Activated CD8-positive, alpha-beta memory T cell treated with anti-CD3 and anti-CD28 coated beads, Interleukin-2, amount 50 U/mL, for 24 hours (primary cell): ENCODE measurements around the gene MGAT3.
"Not testable (repeated sequence)": the region's sequence is repeated elsewhere in the genome, so short reads cannot be mapped to it uniquely, and the experiment has no call there.

Source experiments
- DNase-seq: peaks from one replicate; pipeline ENCODE4 v3.0.0-alpha.2; 2020; ENCODE audit errors: extremely low read depth

Gene MGAT3, protein sequence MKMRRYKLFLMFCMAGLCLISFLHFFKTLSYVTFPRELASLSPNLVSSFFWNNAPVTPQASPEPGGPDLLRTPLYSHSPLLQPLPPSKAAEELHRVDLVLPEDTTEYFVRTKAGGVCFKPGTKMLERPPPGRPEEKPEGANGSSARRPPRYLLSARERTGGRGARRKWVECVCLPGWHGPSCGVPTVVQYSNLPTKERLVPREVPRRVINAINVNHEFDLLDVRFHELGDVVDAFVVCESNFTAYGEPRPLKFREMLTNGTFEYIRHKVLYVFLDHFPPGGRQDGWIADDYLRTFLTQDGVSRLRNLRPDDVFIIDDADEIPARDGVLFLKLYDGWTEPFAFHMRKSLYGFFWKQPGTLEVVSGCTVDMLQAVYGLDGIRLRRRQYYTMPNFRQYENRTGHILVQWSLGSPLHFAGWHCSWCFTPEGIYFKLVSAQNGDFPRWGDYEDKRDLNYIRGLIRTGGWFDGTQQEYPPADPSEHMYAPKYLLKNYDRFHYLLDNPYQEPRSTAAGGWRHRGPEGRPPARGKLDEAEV

DNA sequence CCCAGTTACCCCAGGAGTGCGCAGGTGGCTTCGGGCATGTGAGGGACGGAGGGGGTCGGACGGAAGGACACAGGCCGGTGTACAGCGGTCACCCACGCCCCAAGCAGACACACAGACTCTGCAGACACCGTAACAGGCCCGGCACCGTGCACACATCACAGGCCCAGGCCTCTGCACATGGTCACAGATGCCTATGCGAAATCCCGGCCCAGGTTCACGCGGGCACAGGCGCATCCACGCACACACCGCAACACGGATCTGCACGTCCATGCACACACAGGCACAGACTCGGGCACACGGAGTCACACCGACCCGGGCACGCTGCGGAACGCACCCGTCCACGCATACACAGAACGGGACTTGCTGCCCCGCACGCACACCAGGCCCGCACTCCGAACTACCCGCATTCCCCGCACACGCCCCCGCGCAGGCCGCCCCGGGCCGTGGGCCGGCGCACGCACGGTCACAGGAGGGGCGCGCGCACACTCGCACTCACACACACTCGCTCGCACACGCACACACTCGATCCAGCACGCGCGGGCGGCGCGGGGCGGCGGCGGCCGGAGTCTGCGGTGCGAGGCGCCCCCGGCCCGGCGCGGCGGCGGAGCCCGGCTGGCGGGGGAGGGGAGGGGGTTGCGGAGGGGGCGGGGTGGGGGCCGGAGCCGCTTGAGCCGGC is at the start of gene MGAT3:
TSS of gene MGAT3 (plus strand) at position 491 of the 676 bp plus-strand sequence. CDS start 30,336 bp downstream, outside the sequence.
- no peak for DNase-seq

DNA sequence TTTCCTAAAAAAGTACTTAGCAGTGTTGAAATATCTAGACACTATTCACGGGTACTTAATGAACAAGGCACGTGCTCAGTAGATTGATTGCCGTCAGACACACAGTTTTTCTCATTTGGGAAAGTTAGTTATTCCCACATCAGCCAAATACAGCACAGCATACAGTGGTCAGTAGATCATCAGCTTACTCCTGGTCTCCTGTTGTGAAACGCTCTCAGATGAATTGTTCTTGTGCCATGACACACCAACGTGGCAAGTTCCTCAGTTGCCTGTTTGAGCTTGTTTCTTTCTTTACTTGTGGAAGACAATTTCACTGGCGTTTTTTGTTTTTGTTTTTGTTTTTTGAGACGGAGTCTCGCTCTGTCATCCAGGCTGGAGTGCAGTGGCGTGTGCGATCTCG is 48.6 kb upstream of the MGAT3 start:
- no peak for DNase-seq

DNA sequence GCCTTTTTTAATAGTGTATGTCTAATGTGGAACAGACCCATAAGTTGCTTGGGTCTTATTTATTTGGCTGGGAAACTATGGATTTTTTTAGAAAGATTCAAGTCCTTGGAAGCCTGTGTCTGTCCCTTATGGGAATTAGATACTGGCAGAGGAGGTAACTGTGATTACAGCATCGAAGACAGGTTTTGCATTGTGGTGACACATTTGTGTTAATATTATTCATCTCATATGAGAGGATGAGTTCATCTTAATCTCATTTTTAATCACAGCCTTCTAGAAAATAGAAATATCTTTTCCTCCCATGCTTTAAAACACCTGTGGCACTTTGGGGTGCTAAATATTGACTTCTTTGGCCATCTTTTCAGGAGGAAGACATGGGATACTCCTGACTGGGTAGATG is 48.0 kb upstream of the MGAT3 start:
- DNase-seq: no peak

DNA sequence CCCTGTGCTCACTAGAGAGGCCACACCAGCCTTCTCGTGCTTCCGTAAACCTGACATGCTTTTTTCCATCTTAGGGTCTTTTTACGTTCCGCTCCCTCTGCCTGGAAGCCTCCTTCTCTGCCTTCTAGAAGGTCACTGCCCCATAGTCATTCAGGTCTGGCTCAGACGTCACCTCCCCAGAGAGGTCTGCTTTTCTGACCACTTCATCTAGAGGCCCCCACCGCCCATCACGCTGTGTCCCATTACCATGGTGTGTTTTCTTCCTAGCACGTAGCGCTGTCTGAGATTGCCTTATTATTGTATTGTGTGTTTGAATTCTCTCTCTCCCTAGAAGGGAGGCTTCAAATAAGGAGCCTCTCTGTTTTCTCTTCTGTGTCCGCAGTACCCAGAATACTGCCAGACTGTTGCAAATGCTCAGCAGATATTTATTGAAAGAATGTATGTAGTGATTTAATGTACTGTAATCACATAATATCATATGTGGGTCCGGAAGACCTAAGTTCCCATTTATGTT is 47.2 kb upstream of the MGAT3 start:
- no peak for DNase-seq

DNA sequence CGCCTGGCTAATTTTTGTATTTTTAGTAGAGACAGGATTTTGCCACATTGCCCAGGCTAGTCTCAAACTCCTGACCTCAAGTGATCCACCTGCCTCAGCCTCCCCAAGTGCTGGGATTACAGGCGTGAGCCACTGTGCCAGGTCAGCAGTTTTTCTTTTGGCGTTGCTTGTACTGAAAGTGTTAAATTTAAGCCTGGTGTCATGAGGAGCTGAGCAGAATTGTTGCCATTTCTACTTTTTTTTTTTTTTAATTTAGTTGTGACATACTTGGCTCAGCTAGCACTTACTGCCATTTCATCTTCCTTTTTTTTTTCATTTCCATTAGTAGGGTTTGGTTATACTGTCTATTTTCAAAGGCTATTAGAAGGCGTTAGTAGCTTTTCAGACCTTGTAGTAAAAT is 46.5 kb upstream of the MGAT3 start:
- DNase-seq: no peak

DNA sequence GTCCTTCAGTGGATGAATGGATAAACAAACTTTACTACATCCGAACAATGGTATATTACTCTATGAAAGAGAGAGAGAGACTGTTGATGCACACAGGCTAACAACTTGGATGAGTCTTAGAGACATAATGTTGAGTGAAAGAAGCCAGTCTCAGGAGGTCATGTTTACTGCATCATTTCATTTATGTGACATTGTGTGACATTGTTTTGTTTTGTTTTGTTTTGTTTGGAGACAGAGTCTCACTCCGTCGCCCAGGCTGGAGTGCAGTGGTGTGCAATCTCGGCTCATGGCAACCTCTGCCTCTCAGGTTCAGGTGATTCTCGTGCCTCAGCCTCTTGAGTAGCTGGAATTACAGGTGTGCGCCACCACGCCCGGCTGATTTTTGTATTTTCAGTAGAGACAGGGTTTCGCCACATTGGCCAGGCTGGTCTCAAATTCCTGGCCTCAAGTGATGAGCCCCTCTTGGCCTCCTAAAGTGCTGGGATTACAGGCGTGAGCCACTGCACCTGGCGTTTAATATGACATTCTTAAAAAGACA is 44.9 kb upstream of the MGAT3 start:
- DNase-seq: not testable (repeated sequence)

DNA sequence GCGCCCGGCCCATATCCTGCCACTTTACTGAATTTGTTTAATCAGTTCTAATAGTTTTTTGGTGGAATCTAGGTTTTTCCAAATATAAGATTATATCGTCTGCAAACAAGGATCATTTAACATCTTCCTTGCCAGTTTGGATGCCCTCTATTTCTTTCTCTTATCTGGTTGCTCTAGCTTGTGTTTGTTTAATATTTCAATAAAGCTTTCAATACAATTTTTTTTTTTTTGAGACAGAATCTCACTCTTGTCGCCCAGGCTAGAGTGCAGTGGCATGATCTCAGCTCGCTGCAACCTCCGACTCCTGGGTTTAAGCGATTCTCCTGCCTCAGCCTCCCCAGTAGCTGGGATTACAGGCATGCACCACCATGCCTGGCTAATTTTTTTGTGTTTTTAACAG is 43.6 kb upstream of the MGAT3 start:
- DNase-seq: not testable (repeated sequence)

DNA sequence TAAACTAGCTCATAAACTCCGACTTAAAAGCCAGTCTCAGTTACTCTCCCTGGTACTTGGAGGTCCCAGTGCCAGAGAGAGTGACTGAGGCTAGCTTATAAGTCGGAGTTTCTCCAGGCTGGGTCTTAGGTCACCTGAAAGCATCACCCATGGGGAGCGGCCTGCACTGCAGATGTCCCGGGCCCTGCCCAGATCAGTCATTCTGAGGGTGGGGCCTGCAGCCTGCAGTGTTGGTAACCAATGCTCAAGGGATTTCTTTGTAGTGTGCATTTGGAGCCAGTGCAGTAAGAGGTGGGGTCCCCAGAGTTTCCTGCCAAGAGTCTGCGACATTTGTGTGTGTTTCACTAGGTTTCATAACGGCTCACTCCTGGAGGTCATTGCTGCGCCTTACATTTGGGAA is 42.4 kb upstream of the MGAT3 start:
- no peak for DNase-seq

DNA sequence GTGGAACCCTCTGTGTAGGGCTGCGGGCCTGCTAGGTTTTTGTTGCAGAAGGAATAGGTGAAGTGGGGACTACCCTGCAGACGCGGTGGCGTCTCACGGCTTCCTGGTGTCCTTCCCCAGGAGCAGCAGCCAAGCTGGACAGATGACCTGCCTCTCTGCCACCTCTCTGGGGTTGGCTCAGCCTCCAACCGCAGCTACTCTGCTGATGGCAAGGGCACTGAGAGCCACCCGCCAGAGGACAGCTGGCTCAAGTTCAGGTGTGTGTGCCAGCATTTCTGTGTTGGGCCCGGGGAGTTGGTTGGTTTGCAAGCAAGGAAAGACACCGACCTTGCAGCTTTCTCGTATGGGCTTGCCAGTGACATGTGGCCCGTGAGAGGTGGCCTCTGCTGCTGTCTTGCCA is 41.9 kb upstream of the MGAT3 start:
- DNase-seq: no peak

DNA sequence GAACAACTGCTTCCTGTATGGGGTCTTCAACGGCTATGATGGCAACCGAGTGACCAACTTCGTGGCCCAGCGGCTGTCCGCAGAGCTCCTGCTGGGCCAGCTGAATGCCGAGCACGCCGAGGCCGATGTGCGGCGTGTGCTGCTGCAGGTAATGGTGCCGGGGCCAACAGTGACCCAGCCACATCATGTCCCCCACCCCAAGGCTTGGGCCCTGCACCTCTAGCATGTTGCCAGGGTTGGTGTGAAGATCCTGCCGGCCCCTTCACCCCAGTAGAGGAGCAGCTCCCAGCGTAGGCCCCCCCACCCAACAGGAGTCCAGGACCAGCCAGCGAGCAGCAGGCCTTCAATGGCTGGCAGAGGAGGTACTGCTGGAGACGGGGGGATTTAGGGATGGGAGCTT is 41.3 kb upstream of the MGAT3 start:
- DNase-seq: no peak

DNA sequence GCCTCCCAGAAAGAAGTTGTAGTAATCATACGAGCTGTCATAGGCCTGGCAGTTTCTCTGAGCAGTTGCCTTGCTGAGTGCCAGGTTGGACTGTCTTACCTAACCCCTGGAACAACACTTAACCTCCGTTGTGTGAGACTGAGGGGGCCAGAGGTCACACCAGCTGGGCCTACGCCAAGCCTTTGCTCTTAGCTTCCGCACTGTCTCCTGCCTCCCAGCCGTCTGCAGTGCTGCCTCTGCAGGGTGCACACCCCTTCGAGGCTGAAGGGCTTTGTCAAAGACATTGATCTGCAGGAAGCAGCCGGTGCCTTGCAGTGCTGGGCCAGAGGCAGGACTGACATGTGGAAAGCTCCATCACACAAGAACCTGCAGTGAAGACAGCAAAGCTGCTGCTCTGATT is 40.5 kb upstream of the MGAT3 start:
- DNase-seq: no peak

DNA sequence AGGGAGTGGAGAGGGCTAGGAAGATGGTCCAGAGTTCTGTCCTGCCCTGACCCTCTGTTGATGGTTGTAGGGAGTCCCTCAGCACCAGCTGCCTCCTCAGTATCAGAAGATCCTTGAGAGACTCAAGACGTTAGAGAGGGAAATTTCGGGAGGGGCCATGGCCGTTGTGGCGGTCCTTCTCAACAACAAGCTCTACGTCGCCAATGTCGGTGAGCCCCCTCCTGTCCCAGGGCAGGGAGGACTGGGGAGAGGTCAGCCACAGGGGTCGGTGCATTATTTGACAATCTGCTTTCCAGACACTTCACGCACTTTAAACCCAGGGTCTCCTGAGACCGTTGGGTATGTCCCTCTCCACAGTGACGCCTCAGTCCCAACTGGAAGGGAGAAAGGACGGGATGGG is 39.2 kb upstream of the MGAT3 start:
- DNase-seq: no peak

DNA sequence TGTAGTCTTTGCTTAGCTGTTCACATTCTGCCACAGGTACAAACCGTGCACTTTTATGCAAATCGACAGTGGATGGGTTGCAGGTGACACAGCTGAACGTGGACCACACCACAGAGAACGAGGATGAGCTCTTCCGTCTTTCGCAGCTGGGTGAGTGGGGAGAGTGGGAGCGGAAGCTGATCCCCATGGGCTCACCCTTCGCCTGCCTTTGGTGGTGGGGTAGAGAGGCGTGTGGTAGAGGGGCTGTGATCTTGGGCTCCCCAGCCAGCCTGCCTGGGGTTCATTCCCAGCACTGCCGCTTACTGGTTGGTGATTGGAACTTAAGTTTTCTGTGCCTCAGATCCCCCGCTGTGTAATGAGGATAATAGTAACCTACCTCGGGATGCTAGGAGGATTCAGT is 38.1 kb upstream of the MGAT3 start:
- no peak for DNase-seq

DNA sequence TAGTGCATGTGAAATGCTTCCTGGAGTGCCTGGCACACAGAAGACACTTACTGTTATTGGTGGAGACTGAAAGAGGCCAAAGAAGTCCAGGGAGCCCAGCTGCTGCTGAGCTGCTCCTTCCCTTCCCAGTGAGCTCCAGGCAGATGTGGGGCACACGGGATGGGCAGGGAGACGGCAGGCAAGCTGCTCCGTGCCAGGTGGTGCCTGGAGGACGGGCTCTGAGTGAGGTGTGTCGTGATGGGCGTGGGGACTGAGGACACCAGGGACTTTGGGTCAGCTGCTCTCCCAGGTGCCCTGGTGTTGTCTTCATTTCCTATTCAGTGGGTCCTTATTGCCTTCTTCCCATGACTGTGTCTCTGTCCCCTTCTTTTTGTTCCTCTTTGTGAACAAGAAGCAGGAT is 37.7 kb upstream of the MGAT3 start:
- DNase-seq: no peak

DNA sequence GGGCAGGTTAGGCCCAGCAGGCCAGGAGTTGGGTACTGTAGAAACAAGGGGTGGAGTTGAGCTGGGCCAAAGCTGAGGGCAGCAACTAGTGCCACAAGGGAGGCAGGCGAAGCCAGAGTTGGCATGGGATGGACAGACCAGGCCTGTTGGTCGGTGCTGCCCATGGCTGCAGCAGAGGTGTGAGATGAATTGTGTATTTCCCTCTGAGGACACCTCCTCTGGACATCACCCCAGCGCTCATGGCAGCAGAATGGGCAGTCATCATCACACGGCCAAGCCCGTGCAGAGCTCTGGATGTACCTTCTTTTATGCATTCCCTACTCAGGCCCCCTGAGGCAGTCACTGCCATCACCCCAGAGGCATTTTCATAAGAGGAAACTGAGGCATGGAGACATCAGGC is 36.9 kb upstream of the MGAT3 start:
- DNase-seq: no peak

DNA sequence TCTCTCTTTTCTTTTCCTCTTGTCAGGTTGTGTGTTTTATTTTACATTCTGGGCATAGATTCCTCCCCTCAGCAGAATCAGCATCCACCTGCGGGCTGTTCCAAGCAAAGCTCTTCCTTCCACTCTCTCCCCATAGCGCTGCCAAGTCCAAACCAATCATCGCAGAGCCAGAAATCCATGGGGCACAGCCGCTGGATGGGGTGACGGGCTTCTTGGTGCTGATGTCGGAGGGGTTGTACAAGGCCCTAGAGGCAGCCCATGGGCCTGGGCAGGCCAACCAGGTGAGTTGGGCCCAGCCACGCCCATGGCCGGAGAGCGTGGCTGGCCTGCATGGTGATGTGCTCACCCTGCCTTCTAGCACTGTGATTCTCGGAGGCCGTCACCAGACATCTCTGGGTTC is 35.1 kb upstream of the MGAT3 start:
- no peak for DNase-seq

DNA sequence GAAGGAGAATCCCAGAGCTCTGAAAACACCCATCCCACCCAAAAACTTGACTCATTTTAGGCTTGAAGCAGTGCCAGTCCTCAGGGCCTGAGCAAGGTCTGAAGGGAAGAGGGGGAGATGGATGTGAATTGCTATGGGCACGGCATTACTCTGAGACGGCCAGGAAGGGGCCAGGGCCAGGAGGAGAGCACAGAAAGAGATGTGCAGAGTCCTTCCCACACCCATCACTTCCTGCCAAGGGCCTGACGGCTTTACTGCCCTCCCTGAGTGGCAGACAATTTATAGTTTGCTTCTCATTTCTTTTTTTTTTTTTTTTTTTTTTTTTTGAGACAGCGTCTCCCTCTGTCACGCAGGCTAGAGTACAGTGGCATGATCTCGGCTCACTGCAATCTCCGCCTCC is 34.7 kb upstream of the MGAT3 start:
- DNase-seq: no peak

DNA sequence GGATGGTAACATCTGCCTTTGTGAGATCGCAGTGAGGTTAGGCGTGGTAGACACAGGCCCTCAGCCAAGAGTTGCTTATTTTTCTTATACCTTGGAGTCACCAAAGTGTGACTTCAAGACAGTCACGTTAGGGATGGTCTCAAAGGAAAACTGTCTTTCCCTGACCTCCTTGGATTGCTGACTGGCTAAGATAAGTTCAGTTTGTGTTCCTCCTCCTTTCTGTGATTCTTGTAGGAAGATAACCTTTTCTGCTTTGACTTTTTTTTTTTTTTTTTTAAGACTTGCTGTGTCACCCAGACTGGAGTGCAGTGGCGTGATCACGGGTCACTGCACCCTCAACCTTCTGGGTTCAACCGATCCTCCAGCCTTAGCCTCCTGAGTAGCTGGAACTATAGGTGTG is 34.1 kb upstream of the MGAT3 start:
- DNase-seq: no peak

DNA sequence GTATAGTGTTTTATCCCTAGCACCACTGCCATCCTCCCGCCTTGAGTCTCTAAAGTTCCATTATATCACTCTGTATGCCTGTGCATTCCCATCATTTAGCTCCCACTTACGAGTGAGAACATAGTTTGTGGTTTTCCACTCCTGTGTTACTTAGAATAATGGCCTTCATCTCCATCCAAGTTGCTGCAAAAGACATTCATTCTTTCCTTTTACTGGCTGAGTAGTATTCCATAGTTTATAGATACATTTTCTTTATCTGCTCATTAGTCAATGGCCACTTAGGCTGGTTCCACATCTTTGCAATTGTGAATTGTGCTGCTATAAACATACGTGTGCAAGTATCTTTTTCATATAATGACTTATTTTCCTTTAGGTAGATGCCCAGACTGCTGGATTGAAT is 32.8 kb upstream of the MGAT3 start:
- DNase-seq: no peak

DNA sequence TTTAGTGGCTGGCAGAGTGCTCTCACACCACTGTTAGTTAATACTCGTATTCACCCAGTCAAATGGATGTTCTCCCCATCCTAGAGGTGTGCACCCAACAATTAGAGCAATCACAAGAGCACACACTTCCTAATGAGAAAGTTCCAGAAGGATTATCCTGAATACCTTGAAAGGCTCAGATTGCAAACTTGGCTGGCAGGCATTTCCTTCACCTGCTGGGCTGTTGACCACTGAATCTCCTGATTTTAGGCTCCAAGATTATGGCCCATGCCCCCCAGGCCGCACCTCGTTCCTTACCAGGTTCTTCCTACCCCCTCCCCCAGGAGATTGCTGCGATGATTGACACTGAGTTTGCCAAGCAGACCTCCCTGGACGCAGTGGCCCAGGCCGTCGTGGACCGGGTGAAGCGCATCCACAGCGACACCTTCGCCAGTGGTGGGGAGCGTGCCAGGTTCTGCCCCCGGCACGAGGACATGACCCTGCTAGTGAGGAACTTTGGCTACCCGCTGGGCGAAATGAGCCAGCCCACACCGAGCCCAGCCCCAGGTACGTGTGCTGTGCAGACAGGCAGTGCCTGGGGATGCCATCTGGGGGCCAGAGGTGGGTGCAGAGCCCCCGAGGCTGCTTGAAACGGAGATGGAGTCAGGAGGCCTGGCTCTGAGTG is 30.3 kb upstream of the MGAT3 start:
- no peak for DNase-seq

DNA sequence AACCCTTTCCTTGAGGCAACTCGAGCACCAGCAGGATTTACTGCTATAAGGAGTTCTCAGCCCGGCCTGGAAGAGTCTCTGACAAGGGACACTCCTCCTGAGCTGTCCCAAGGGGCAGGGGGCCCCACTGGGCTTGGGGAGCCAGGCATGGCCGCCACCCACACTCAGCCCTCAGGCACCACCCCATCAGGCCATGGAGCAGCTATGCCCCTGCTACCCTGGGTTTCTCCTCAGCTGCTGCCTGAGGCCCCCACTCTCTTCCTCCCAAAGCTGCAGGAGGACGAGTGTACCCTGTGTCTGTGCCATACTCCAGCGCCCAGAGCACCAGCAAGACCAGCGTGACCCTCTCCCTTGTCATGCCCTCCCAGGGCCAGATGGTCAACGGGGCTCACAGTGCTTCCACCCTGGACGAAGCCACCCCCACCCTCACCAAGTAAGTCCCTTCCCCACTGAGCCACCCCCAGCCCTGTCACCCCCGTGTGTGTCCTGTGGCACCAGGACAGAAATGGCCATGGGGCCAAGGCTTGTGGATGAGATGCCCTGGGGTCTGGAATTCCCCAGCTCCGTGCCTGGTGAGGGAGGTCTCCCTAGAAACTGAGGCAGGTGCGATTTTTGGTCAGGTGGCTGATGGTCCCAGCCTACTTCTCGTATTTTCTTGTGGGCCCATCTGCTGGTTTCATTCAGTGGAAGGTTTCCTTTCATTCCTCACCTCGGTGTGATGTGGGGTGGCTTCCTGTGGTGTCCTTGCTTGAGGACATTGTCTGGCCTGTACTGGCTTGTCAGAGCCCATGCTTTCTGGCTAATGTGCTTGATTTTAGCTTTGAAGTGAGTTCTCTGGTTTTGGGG is 28.8 kb upstream of the MGAT3 start:
- no peak for DNase-seq
